Upper lobe of left lung (tissue), 6 donors: Measurements from ENCODE around the gene CST2. TPM values are rescaled to one million over a fixed set of nuclear protein-coding genes. Genes with fewer than 3 reads are reported as not detected.

ENCODE experiments used
- ATAC-seq, 2 donors: fragments of 200-7000 bp; cut with Tn5 transposase; one replicate each; pipeline ENCODE4 v1.9.1; 2022; ENCODE audit warnings: mild to moderate bottlenecking in 2 of 2, moderate library complexity in 2 of 2; ENCODE audit not compliant: low FRiP score in 2 of 2
- DNase-seq, 2 donors: peaks; one replicate each; pipeline ENCODE4 v3.0.0-alpha.2; 2019 to 2020
- H3K27ac ChIP-seq, 4 donors: fragments of 200-600 bp; sonication (generic); one replicate each; pipeline ENCODE4 v1.5.1; 2016 to 2019
- H3K27me3 ChIP-seq, 4 donors: fragments of 200-600 bp; sonication (generic); one replicate each; pipeline ENCODE4 v1.5.1; 2017 to 2019
- H3K36me3 ChIP-seq, 4 donors: fragments of 200-600 bp; sonication (generic); one replicate each; pipeline ENCODE4 v1.5.1; 2016 to 2019
- H3K4me1 ChIP-seq, 4 donors: fragments of 200-600 bp; sonication (generic); one replicate each; pipeline ENCODE4 v1.5.1; 2018 to 2019
- H3K4me3 ChIP-seq, 4 donors: fragments of 200-600 bp; sonication (generic); one replicate each; pipeline ENCODE4 v1.5.1; 2017 to 2019; ENCODE audit warnings: mild to moderate bottlenecking in 2 of 4, moderate library complexity in 1 of 4
- H3K9me3 ChIP-seq, 4 donors: fragments of 200-600 bp; sonication (generic); one replicate each; pipeline ENCODE4 v1.5.1; 2018 to 2019
- CTCF ChIP-seq, 6 experiments: fragments of 450-650 bp in 4 of 6; fragments of 200-600 bp in 2 of 6; sonication (generic) in 2 of 6; IDR thresholded peaks; one replicate each; pipeline ENCODE4 v1.5.1; 2016 to 2019; ENCODE audit warnings: antibody characterized with exemption in 6 of 6
- EP300 ChIP-seq, 4 donors: sonication (generic); formaldehyde crosslinking; IDR thresholded peaks; one replicate each; pipeline ENCODE4 v1.5.1; 2017; ENCODE audit warnings: antibody characterized with exemption in 4 of 4, control low read depth in 2 of 4
- POLR2A ChIP-seq, 4 donors: fragments of 450-650 bp; IDR thresholded peaks; one replicate each; pipeline ENCODE4 v1.5.1; 2016 to 2017; ENCODE audit warnings: antibody characterized with exemption in 4 of 4, mild to moderate bottlenecking in 2 of 4
- POLR2AphosphoS5 ChIP-seq, 2 donors: sonication (generic); formaldehyde crosslinking; IDR thresholded peaks; one replicate each; pipeline ENCODE4 v1.5.1; 2017; ENCODE audit warnings: antibody characterized with exemption in 2 of 2
- WGBS, 2 donors: methylation state at CpG; one replicate each; pipeline ENCODE4 v1.1.5; 2017 to 2018; 5-methylcytosine and 5-hydroxymethylcytosine counted together
- total RNA-seq, 6 donors: library from RNA; depleted of rRNA in 4 of 6; stranded (reverse); fragments of >200 nt in 4 of 6; gene quantifications; one replicate each; pipeline versions ENCODE4 v1.1.0 to v1.2.1, GENCODE V29; 2016 to 2021
- donor health status: DM: no; HTN: no; CAD: no; lungs with moderate emphysema.
- donor health status: DM: no; HTN: yes; CAD: no; lungs with severe emphysema.

Gene CST2
- total RNA-seq, 6 donors from 2014 or later: 0.29 to 0.98 (median 0.47) TPM; not detected in 3

GRCh38 chr20:23774081-23774480 lies 52.4 kb downstream of the CST2 start:
- WGBS, 2 donors: 82 to 91% methylated on average over 7 of the region's 7 CpGs
- H3K27me3 ChIP-seq: no peaks in the 10 kb centered on the region
- TF ChIP-seq POLR2A (IDR thresholded peaks at IDR 0.05): no peak
- TF ChIP-seq POLR2AphosphoS5 (IDR thresholded peaks at IDR 0.05): no peak
- TF ChIP-seq EP300 (IDR thresholded peaks at IDR 0.05): no peak
- TF ChIP-seq CTCF (IDR thresholded peaks at IDR 0.05): no peak

More at GRCh38 chr20:23774081-23774480, 52.4 kb downstream of the CST2 start:
- DNase-seq: no peak
- Histone ChIP-seq H3K9me3 (no peaks in the 10 kb centered on the region), H3K27ac (no peak overlapping the region), H3K4me3 (no peak overlapping the region), H3K4me1 (no peaks in the 10 kb centered on the region), H3K36me3 (no peaks in the 10 kb centered on the region)
- ATAC-seq: no peak

Other genes starting within 250 kb of the CST2 start
- gene CST9, start 220.8 kb downstream of the CST2 start, total RNA-seq: not detected
- 1,000 to 10,000 TPM in 3 of 6 donors, 100 to 1,000 TPM in 3; 201 to 1,402 (median 970) TPM for gene CST3, start 188.8 kb downstream of the CST2 start, total RNA-seq
- not detected for gene CST4, start 137.7 kb downstream of the CST2 start, total RNA-seq
- not detected for gene CST1, start 75.8 kb downstream of the CST2 start, total RNA-seq
- 1 to 10 TPM in 2 of 6 donors, under 1 TPM in 1, not detected in 3; 0.81 to 1.7 (median 1.1) TPM for gene CST5, start 53.0 kb upstream of the CST2 start, total RNA-seq
- 10 to 100 TPM; 23.0 to 94.7 (median 75.7) TPM for gene GGTLC1, start 162.1 kb upstream of the CST2 start, total RNA-seq